Neural crest cell (in vitro differentiated cells): ENCODE data around the gene FCAMR. TPM values are rescaled to one million over a fixed set of nuclear protein-coding genes. Genes with fewer than 3 reads are reported as not detected.

Source experiments
- DNase-seq: peaks from one replicate; pipeline ENCODE4 v3.0.0; 2021; ENCODE audit warnings: low read depth, mixed read lengths, low spot score
- H3K27ac Mint-ChIP-seq: one replicate; pipeline ENCODE4 v1.8.0; 2021; ENCODE audit warnings: mild to moderate bottlenecking, mixed read lengths; ENCODE audit not compliant: unreplicated experiment
- H3K27me3 Mint-ChIP-seq: 2 replicates; pipeline ENCODE4 v1.8.0; 2021; ENCODE audit warnings: low read depth, mild to moderate bottlenecking, mixed read lengths
- H3K36me3 Mint-ChIP-seq: 2 replicates; pipeline ENCODE4 v1.8.0; 2021; ENCODE audit warnings: low read depth, mild to moderate bottlenecking, mixed read lengths
- H3K4me1 Mint-ChIP-seq: 2 replicates; pipeline ENCODE4 v1.8.0; 2021; ENCODE audit warnings: mixed read lengths
- H3K4me3 Mint-ChIP-seq: one replicate; pipeline ENCODE4 v1.8.0; 2021; ENCODE audit warnings: mild to moderate bottlenecking, mixed read lengths
- H3K9me3 Mint-ChIP-seq: 2 replicates; pipeline ENCODE4 v1.8.0; 2021; ENCODE audit warnings: mixed read lengths
- CTCF ChIP-seq: fragments of 200-600 bp; sonication (generic); conservative IDR thresholded peaks from 2 replicates; pipeline ENCODE4 v1.5.0; 2021; ENCODE audit warnings: antibody characterized with exemption, mild to moderate bottlenecking
- total RNA-seq: library from RNA; stranded (reverse); gene quantifications from 2 replicates; pipeline ENCODE4 v1.2.1, GENCODE V29; 2021

FCAMR gene
- total RNA-seq, 1 donor from 2014 or later: not detected

GRCh38 chr1:206972728-206973127 is 2.5 kb upstream of the FCAMR start:
- Mint-ChIP-seq H3K27me3 (peaks cover 33% of the 10 kb centered on the region), H3K36me3 (no peaks in the 10 kb centered on the region), H3K4me3 (no peak overlapping the region), H3K9me3 (no peaks in the 10 kb centered on the region), H3K27ac (no peak overlapping the region), H3K4me1 (no peaks in the 10 kb centered on the region)
- TF ChIP-seq CTCF: no peak
- no peak for DNase-seq

- H3K27ac Mint-ChIP-seq: no peak overlapping the region
- no peak overlapping the region for H3K4me3 Mint-ChIP-seq
- no peaks in the 10 kb centered on the region for H3K36me3 Mint-ChIP-seq
- H3K27me3 Mint-ChIP-seq: peaks cover 33% of the 10 kb centered on the region
- H3K9me3 Mint-ChIP-seq: no peaks in the 10 kb centered on the region
- TF ChIP-seq CTCF: no peak
- H3K4me1 Mint-ChIP-seq: no peaks in the 10 kb centered on the region
- no peak for DNase-seq
Observed at GRCh38 chr1:206971029-206971655, 882 bp upstream of the FCAMR start.

- Mint-ChIP-seq H3K36me3 (no peaks in the 10 kb centered on the region), H3K9me3 (no peaks in the 10 kb centered on the region), H3K4me1 (no peaks in the 10 kb centered on the region), H3K27ac (no peak overlapping the region), H3K4me3 (no peak overlapping the region), H3K27me3 (peaks cover 33% of the 10 kb centered on the region)
- DNase-seq: no peak
- no peak for TF ChIP-seq CTCF
Observed at GRCh38 chr1:206969090-206969489, 1.2 kb downstream of the FCAMR start.

GRCh38 chr1:206967096-206967849 is 3.0 kb downstream of the FCAMR start:
- H3K4me1 Mint-ChIP-seq: no peaks in the 10 kb centered on the region

GRCh38 chr1:206965781-206966180 is 4.5 kb downstream of the FCAMR start:
- Mint-ChIP-seq H3K4me1 (no peaks in the 10 kb centered on the region), H3K4me3 (no peak overlapping the region), H3K36me3 (no peaks in the 10 kb centered on the region), H3K27ac (no peak overlapping the region), H3K27me3 (peaks cover 12% of the 10 kb centered on the region), H3K9me3 (no peaks in the 10 kb centered on the region)
- TF ChIP-seq CTCF: no peak
- DNase-seq: no peak

More at GRCh38 chr1:206967096-206967849, 3.0 kb downstream of the FCAMR start:
- Mint-ChIP-seq H3K9me3 (no peaks in the 10 kb centered on the region), H3K27me3 (peaks cover 21% of the 10 kb centered on the region), H3K36me3 (no peaks in the 10 kb centered on the region), H3K27ac (no peak overlapping the region), H3K4me3 (no peak overlapping the region)
- no peak for DNase-seq
- no peak for TF ChIP-seq CTCF
